GM23338 (cell line): Measurements from ENCODE around the gene CCDC127. TPM values are rescaled to one million over a fixed set of nuclear protein-coding genes. Genes with fewer than 3 reads are reported as not detected.

Source experiments
- ATAC-seq: fragments of 200-7000 bp; cut with Tn5 transposase; 3 replicates; pipeline ENCODE4 v1.9.1; 2020
- DNase-seq: peaks from one replicate; pipeline ENCODE4 v3.0.0-alpha.2; 2015; ENCODE audit warnings: low spot score
- H2AFZ ChIP-seq: fragments of 200-600 bp; sonication (generic); 2 replicates; pipeline ENCODE4 v1.8.0; 2016; ENCODE audit warnings: antibody characterized with exemption, mild to moderate bottlenecking, moderate library complexity
- H3F3A ChIP-seq: fragments of 200-600 bp; sonication (generic); replicated peaks from 2 replicates; pipeline ENCODE4 v1.8.0; 2017; ENCODE audit warnings: antibody characterized with exemption, mixed run types, low read depth
- H3K27ac ChIP-seq: fragments of 200-600 bp; sonication (generic); 2 replicates; pipeline ENCODE4 v1.6.1; 2016; ENCODE audit warnings: low read depth
- H3K27me3 ChIP-seq: fragments of 200-600 bp; sonication (generic); 2 replicates; pipeline ENCODE4 v1.8.0; 2016; ENCODE audit warnings: mild to moderate bottlenecking, mixed run types, moderate library complexity; ENCODE audit not compliant: insufficient read depth
- H3K36me3 ChIP-seq: fragments of 200-600 bp; sonication (generic); 2 replicates; pipeline ENCODE4 v1.8.0; 2016; ENCODE audit warnings: mild to moderate bottlenecking; ENCODE audit not compliant: insufficient read depth
- H3K4me1 ChIP-seq: fragments of 200-600 bp; sonication (generic); 2 replicates; pipeline ENCODE4 v1.8.0; 2016; ENCODE audit warnings: mild to moderate bottlenecking, moderate library complexity; ENCODE audit not compliant: insufficient read depth
- H3K4me2 ChIP-seq: fragments of 200-600 bp; sonication (generic); 2 replicates; pipeline ENCODE4 v1.7.1; 2017; ENCODE audit warnings: mixed run types
- H3K4me3 ChIP-seq: fragments of 200-600 bp; sonication (generic); 2 replicates; pipeline ENCODE4 v1.6.1; 2016; ENCODE audit warnings: mixed run types
- H3K79me2 ChIP-seq: fragments of 200-600 bp; sonication (generic); replicated peaks from 2 replicates; pipeline ENCODE4 v1.8.0; 2017; ENCODE audit warnings: mild to moderate bottlenecking; ENCODE audit not compliant: insufficient read depth
- H3K9me2 ChIP-seq: fragments of 200-600 bp; sonication (generic); 2 replicates; pipeline ENCODE4 v1.8.0; 2017; ENCODE audit not compliant: insufficient read depth
- H4K20me1 ChIP-seq: fragments of 200-600 bp; sonication (generic); replicated peaks from 2 replicates; pipeline ENCODE4 v1.8.0; 2017; ENCODE audit warnings: mild to moderate bottlenecking; ENCODE audit not compliant: insufficient read depth
- H3K27ac Mint-ChIP-seq: 2 replicates; pipeline ENCODE4 v1.8.0; 2020; ENCODE audit warnings: inconsistent platforms, mild to moderate bottlenecking, moderate library complexity, mixed read lengths
- H3K27me3 Mint-ChIP-seq: 3 replicates; pipeline ENCODE4 v1.8.0; 2022; ENCODE audit warnings: low read depth, mild to moderate bottlenecking, moderate library complexity, mixed read lengths, inconsistent platforms; ENCODE audit not compliant: insufficient read depth, poor library complexity
- H3K36me3 Mint-ChIP-seq: 3 replicates; pipeline ENCODE4 v1.8.0; 2021; ENCODE audit warnings: low read depth, mild to moderate bottlenecking, inconsistent platforms, moderate library complexity, mixed read lengths
- H3K4me1 Mint-ChIP-seq: 3 replicates; pipeline ENCODE4 v1.8.0; 2020; ENCODE audit warnings: mild to moderate bottlenecking, inconsistent platforms, mixed read lengths
- H3K4me3 Mint-ChIP-seq: 3 replicates; pipeline ENCODE4 v1.8.0; 2021; ENCODE audit warnings: moderate library complexity, mild to moderate bottlenecking, inconsistent platforms, mixed read lengths
- H3K9me3 Mint-ChIP-seq: 3 replicates; pipeline ENCODE4 v1.8.0; 2020; ENCODE audit warnings: moderate library complexity, mild to moderate bottlenecking, inconsistent platforms, mixed read lengths
- CREB1 ChIP-seq: fragments of 250-450 bp; sonication (Bioruptor Pico); IDR thresholded peaks from 2 replicates; pipeline ENCODE4 v1.5.0; 2020; ENCODE audit warnings: low read depth, mild to moderate bottlenecking, moderate library complexity
- CTCF ChIP-seq, 2 experiments: fragments of 200-600 bp in 1 of 2; sonication (generic) in 1 of 2; conservative IDR thresholded peaks; 2 replicates each; pipeline versions ENCODE4 v1.5.1 to v1.6.1; 2016 to 2017; ENCODE audit warnings: antibody characterized with exemption in 2 of 2, low read depth in 2 of 2, mild to moderate bottlenecking in 2 of 2, moderate library complexity in 1 of 2
- ETS1 ChIP-seq: IDR thresholded peaks from 2 replicates; pipeline ENCODE4 v1.6.1; 2016; ENCODE audit warnings: antibody characterized with exemption
- EZH2 ChIP-seq: fragments of 200-600 bp; sonication (generic); IDR thresholded peaks from one replicate; pipeline ENCODE4 v1.8.0; 2017; ENCODE audit warnings: antibody characterized with exemption, mild to moderate bottlenecking, low read depth; ENCODE audit not compliant: unreplicated experiment
- EZH2phosphoT487 ChIP-seq: fragments of 200-600 bp; sonication (generic); IDR thresholded peaks from one replicate; pipeline ENCODE4 v1.8.1; 2018; ENCODE audit warnings: antibody characterized with exemption; ENCODE audit not compliant: unreplicated experiment
- JUNB ChIP-seq: IDR thresholded peaks from one replicate; pipeline ENCODE4 v1.6.1; 2016; ENCODE audit warnings: antibody characterized with exemption; ENCODE audit not compliant: unreplicated experiment
- NANOG ChIP-seq: IDR thresholded peaks from 2 replicates; pipeline ENCODE4 v1.6.1; 2016; ENCODE audit warnings: antibody characterized with exemption, borderline replicate concordance
- POLR2AphosphoS5 ChIP-seq: IDR thresholded peaks from 2 replicates; pipeline ENCODE4 v1.6.1; 2016; ENCODE audit warnings: antibody characterized with exemption, low read depth
- REST ChIP-seq: IDR thresholded peaks from one replicate; pipeline ENCODE4 v1.6.1; 2018; ENCODE audit warnings: antibody characterized with exemption; ENCODE audit not compliant: unreplicated experiment
- STAT1 ChIP-seq: IDR thresholded peaks from one replicate; pipeline ENCODE4 v1.6.1; 2016; ENCODE audit warnings: antibody characterized with exemption; ENCODE audit not compliant: unreplicated experiment
- ZNF114 ChIP-seq: fragments of 250-450 bp; sonication (Bioruptor Pico); IDR thresholded peaks from 2 replicates; pipeline ENCODE4 v1.5.0; 2020; ENCODE audit warnings: mild to moderate bottlenecking, moderate library complexity
- ZNF331 ChIP-seq: fragments of 250-450 bp; sonication (Bioruptor Pico); IDR thresholded peaks from 2 replicates; pipeline ENCODE4 v1.5.0; 2020; ENCODE audit warnings: low read depth, mild to moderate bottlenecking, moderate library complexity
- ZNF462 ChIP-seq: fragments of 250-450 bp; sonication (Bioruptor Pico); IDR thresholded peaks from 2 replicates; pipeline ENCODE4 v1.5.0; 2020; ENCODE audit warnings: mild to moderate bottlenecking, moderate library complexity
- polyA plus RNA-seq: library from polyadenylated mRNA; unstranded; fragments of >200 nt; fragmentation: Nextera tagmentation; extraction: Ambion mirVana; gene quantifications from 2 replicates; pipeline ENCODE4 v1.2.1, GENCODE V29; 2016
- total RNA-seq: library from RNA; depleted of rRNA; stranded (reverse); fragments of >200 nt; shearing (Covaris generic); gene quantifications from 2 replicates; pipeline ENCODE4 v1.2.3, GENCODE V29; 2014

CCDC127 gene
- total and polyA plus RNA-seq, 2 experiments from 2014 or later = 6.0 to 7.2 TPM

- no peaks in the 10 kb centered on the region for H3K27me3 ChIP-seq
- no peak overlapping the region for H3K27ac Mint-ChIP-seq
- ATAC-seq (no peak), DNase-seq (no peak)
- H3K9me2 ChIP-seq = no peaks in the 10 kb centered on the region
- H3K36me3 ChIP-seq = no peaks in the 10 kb centered on the region
- H3F3A ChIP-seq = peaks cover 8% of the 10 kb centered on the region; the same call in 1 of the 2 replicates
- peaks cover 63% of the 10 kb centered on the region for H3K36me3 Mint-ChIP-seq
- no peak for TF ChIP-seq ZNF114 (CRISPR knock-in tag)
- TF ChIP-seq POLR2AphosphoS5 = no peak
- TF ChIP-seq CTCF (conservative IDR thresholded peaks at IDR 0.05; ENCODE audit: low read depth in 2 of 2) = no peak
- TF ChIP-seq ETS1 = no peak
- TF ChIP-seq EZH2 = no peak
- TF ChIP-seq CREB1 (CRISPR knock-in tag) = no peak
- TF ChIP-seq REST = no peak
- TF ChIP-seq ZNF462 (CRISPR knock-in tag) = no peak
- no peak for TF ChIP-seq STAT1
- TF ChIP-seq JUNB = no peak
- TF ChIP-seq ZNF331 = no peak
- no peak for TF ChIP-seq NANOG
- no peak for TF ChIP-seq EZH2phosphoT487
- peaks cover 14% of the 10 kb centered on the region for H3K27me3 Mint-ChIP-seq
- H4K20me1 ChIP-seq = no peaks in the 10 kb centered on the region
- no peaks in the 10 kb centered on the region for H3K79me2 ChIP-seq
- H3K9me3 Mint-ChIP-seq = peaks cover 16% of the 10 kb centered on the region
- H3K27ac ChIP-seq = no peak overlapping the region
- peaks cover 11% of the 10 kb centered on the region for H3K4me1 Mint-ChIP-seq
- H3K4me3 ChIP-seq = no peak overlapping the region
- no peak overlapping the region for H3K4me2 ChIP-seq
- no peaks in the 10 kb centered on the region for H3K4me1 ChIP-seq
- H3K4me3 Mint-ChIP-seq = no peak overlapping the region
- H2AFZ ChIP-seq = no peak overlapping the region
These were observed 56.8 kb downstream of the CCDC127 start for GRCh38 chr5:160921-161802.
